CD14-positive monocyte (primary cell): ENCODE measurements around the gene TMEM212. TPM values are rescaled to one million over a fixed set of nuclear protein-coding genes. Genes with fewer than 3 reads are reported as not detected.

ENCODE experiments used
- DNase-seq, 3 donors: peaks; one replicate each; pipeline ENCODE4 v3.0.0-alpha.2; 2011 to 2022
- H2AFZ ChIP-seq: 2 replicates; pipeline ENCODE4 v1.6.0; 2012; ENCODE audit warnings: mild to moderate bottlenecking, low read depth, low read length, inconsistent platforms; ENCODE audit not compliant: insufficient read depth, poor library complexity, severe bottlenecking
- H3K27ac ChIP-seq, 2 donors: 1 replicate in 1 of 2; 2 replicates in 1 of 2; pipeline ENCODE4 v1.5.1; 2012 to 2013; ENCODE audit warnings: low read length in 2 of 2, control low read depth in 1 of 2, inconsistent platforms in 1 of 2, low read depth in 1 of 2, mild to moderate bottlenecking in 1 of 2
- H3K27me3 ChIP-seq, 2 donors: one replicate each; pipeline versions ENCODE4 v1.6.0 to v1.6.1; 2011 to 2013; ENCODE audit warnings: low read length in 2 of 2; ENCODE audit not compliant: control insufficient read depth in 2 of 2, insufficient read depth in 2 of 2
- H3K36me3 ChIP-seq, 2 donors: replicated peaks in 1 of 2; 1 replicate in 1 of 2; 2 replicates in 1 of 2; pipeline versions ENCODE4 v1.5.1 to v1.6.1; 2012 to 2013; ENCODE audit warnings: low read length in 2 of 2, control low read depth in 1 of 2, inconsistent platforms in 1 of 2, mild to moderate bottlenecking in 1 of 2; ENCODE audit not compliant: insufficient read depth in 2 of 2, control insufficient read depth in 1 of 2
- H3K4me1 ChIP-seq, 2 donors: 1 replicate in 1 of 2; 2 replicates in 1 of 2; pipeline versions ENCODE4 v1.5.1 to v1.6.1; 2012 to 2013; ENCODE audit warnings: low read length in 2 of 2, control low read depth in 1 of 2, inconsistent platforms in 1 of 2, mild to moderate bottlenecking in 1 of 2, moderate library complexity in 1 of 2; ENCODE audit not compliant: insufficient read depth in 2 of 2, control insufficient read depth in 1 of 2
- H3K4me2 ChIP-seq: replicated peaks from 2 replicates; pipeline ENCODE3; 2012; ENCODE audit warnings: low read length, moderate library complexity, mild to moderate bottlenecking; ENCODE audit not compliant: poor library complexity, severe bottlenecking; ENCODE audit errors: extremely low read depth
- H3K4me3 ChIP-seq, 3 experiments: fragments of 200-600 bp in 1 of 3; sonication (generic) in 1 of 3; replicated peaks in 1 of 3; 1 replicate in 2 of 3; 2 replicates in 1 of 3; pipeline ENCODE4 v1.5.1; 2011 to 2013; ENCODE audit warnings: low read length in 3 of 3, mild to moderate bottlenecking in 3 of 3, control low read depth in 2 of 3, low read depth in 2 of 3, inconsistent platforms in 1 of 3, moderate library complexity in 1 of 3
- H3K79me2 ChIP-seq: 2 replicates; pipeline ENCODE4 v1.6.0; 2012; ENCODE audit warnings: mild to moderate bottlenecking, control low read depth, inconsistent platforms, low read length, moderate library complexity; ENCODE audit not compliant: insufficient read depth
- H3K9ac ChIP-seq: 2 replicates; pipeline ENCODE4 v1.6.0; 2017; ENCODE audit warnings: low read length, mild to moderate bottlenecking; ENCODE audit not compliant: insufficient read depth, poor library complexity, severe bottlenecking
- H3K9me3 ChIP-seq, 2 donors: replicated peaks in 1 of 2; 1 replicate in 1 of 2; 2 replicates in 1 of 2; pipeline versions ENCODE4 v1.5.1 to v1.6.1; 2012 to 2013; ENCODE audit warnings: low read length in 2 of 2, control low read depth in 1 of 2; ENCODE audit not compliant: control insufficient read depth in 1 of 2, insufficient read depth in 1 of 2
- H4K20me1 ChIP-seq: 2 replicates; pipeline ENCODE4 v1.6.0; 2012; ENCODE audit warnings: mild to moderate bottlenecking, low read length, control low read depth, moderate library complexity; ENCODE audit not compliant: insufficient read depth
- H3K27ac Mint-ChIP-seq, 7 donors: one replicate each; pipeline ENCODE4 v1.8.0; 2020; ENCODE audit warnings: mild to moderate bottlenecking in 7 of 7, mixed read lengths in 7 of 7, moderate library complexity in 6 of 7, inconsistent platforms in 2 of 7
- H3K27me3 Mint-ChIP-seq, 3 donors: one replicate each; pipeline ENCODE4 v1.8.0; 2021 to 2022; ENCODE audit warnings: low read depth in 3 of 3, mild to moderate bottlenecking in 3 of 3, mixed read lengths in 3 of 3, moderate library complexity in 3 of 3, inconsistent platforms in 1 of 3
- H3K36me3 Mint-ChIP-seq, 2 donors: one replicate each; pipeline ENCODE4 v1.8.0; 2020; ENCODE audit warnings: mixed read lengths in 2 of 2, inconsistent platforms in 1 of 2, mild to moderate bottlenecking in 1 of 2
- H3K4me1 Mint-ChIP-seq: one replicate; pipeline ENCODE4 v1.8.0; 2020; ENCODE audit warnings: mild to moderate bottlenecking, mixed read lengths
- H3K4me3 Mint-ChIP-seq, 2 donors: one replicate each; pipeline ENCODE4 v1.8.0; 2020; ENCODE audit warnings: mild to moderate bottlenecking in 2 of 2, mixed read lengths in 2 of 2, moderate library complexity in 1 of 2
- H3K9me3 Mint-ChIP-seq, 7 donors: one replicate each; pipeline ENCODE4 v1.8.0; 2020 to 2022; ENCODE audit warnings: mixed read lengths in 7 of 7, mild to moderate bottlenecking in 6 of 7, moderate library complexity in 6 of 7, inconsistent platforms in 2 of 7
- CTCF ChIP-seq: fragments of 200-600 bp; IDR thresholded peaks from one replicate; pipeline ENCODE4 v1.8.0; 2022; ENCODE audit warnings: antibody characterized with exemption, mild to moderate bottlenecking
- WGBS: methylation state at CpG from one replicate; pipeline ENCODE4 v1.1.5; 2013; ENCODE audit warnings: missing lambda C conversion rate; ENCODE audit not compliant: insufficient coverage; 5-methylcytosine and 5-hydroxymethylcytosine counted together
- intact Hi-C, 2 donors: fragments of 100-400 bp; cut with micrococcal nuclease; formaldehyde crosslinking; loops; one replicate each; pipeline versions ENCODE4 v1.15.0 to v1.15.1; 2023
- polyA plus RNA-seq, 3 donors: library from polyadenylated mRNA; depleted of rRNA in 1 of 3; unstranded in 2 of 3; stranded (reverse) in 1 of 3; fragments of 300-500 nt in 2 of 3; fragments of >200 nt in 1 of 3; fragmentation: Illumina TruSeq in 2 of 3; gene quantifications; 1 replicate in 2 of 3; 2 replicates in 1 of 3; pipeline ENCODE4 v1.2.3, GENCODE V29; 2012 to 2021

Gene TMEM212
- polyA plus RNA-seq, 3 donors: not detected

GRCh38 chr3:171824824-171825221, 18.3 kb upstream of the TMEM212 start:
- intact Hi-C loops: no loop called here

GRCh38 chr3:171825222-171825828, 17.8 kb upstream of the TMEM212 start:
- peaks cover 0 to 2% (median 0%) of the 10 kb centered on the region in 3 donors for H3K27me3 Mint-ChIP-seq
- H3K4me1 ChIP-seq: peaks cover 51 to 53% of the 10 kb centered on the region in 2 donors
- WGBS: 24% methylated on average over 4 of the region's 5 CpGs
- H3K9me3 Mint-ChIP-seq: no peaks in the 10 kb centered on the region
- H3K27me3 ChIP-seq: no peaks in the 10 kb centered on the region
- H4K20me1 ChIP-seq: no peaks in the 10 kb centered on the region
- no peak overlapping the region for H2AFZ ChIP-seq
- H3K27ac Mint-ChIP-seq: peak overlapping the region in 6 of 7 donors; percentile 7 to 86 (median 62)
- H3K9me3 ChIP-seq: no peaks in the 10 kb centered on the region
- H3K36me3 ChIP-seq: no peaks in the 10 kb centered on the region
- no peaks in the 10 kb centered on the region for H3K79me2 ChIP-seq
- intact Hi-C loops: no loop called here
- no peak for TF ChIP-seq CTCF
- H3K4me3 Mint-ChIP-seq: no peak overlapping the region
- no peak overlapping the region for H3K27ac ChIP-seq
- H3K4me2 ChIP-seq: no peak overlapping the region
- peak; percentile 15 to 95 (median 65) for DNase-seq
- peaks cover 64% of the 10 kb centered on the region for H3K4me1 Mint-ChIP-seq
- H3K9ac ChIP-seq: no peak overlapping the region
- no peaks in the 10 kb centered on the region for H3K36me3 Mint-ChIP-seq
- H3K4me3 ChIP-seq: no peak overlapping the region

More at GRCh38 chr3:171824824-171825221, 18.3 kb upstream of the TMEM212 start:
- no peak overlapping the region for H3K4me2 ChIP-seq
- DNase-seq: peak in 1 of 3 donors; percentile 76
- no peaks in the 10 kb centered on the region for H3K79me2 ChIP-seq
- TF ChIP-seq CTCF: no peak
- peaks cover 47 to 48% of the 10 kb centered on the region in 2 donors for H3K4me1 ChIP-seq
- H3K27ac ChIP-seq: no peak overlapping the region
- no peaks in the 10 kb centered on the region for H3K36me3 ChIP-seq
- no peak overlapping the region for H3K4me3 ChIP-seq
- Mint-ChIP-seq H3K9me3 (no peaks in the 10 kb centered on the region), H3K27me3 (peaks cover 0 to 2% (median 0%) of the 10 kb centered on the region in 3 donors), H3K4me1 (peaks cover 59% of the 10 kb centered on the region), H3K36me3 (no peaks in the 10 kb centered on the region), H3K27ac (peak overlapping the region; percentile 7 to 86 (median 59)), H3K4me3 (no peak overlapping the region)
- H3K9ac ChIP-seq: no peak overlapping the region
- no peak overlapping the region for H2AFZ ChIP-seq
- no peaks in the 10 kb centered on the region for H3K27me3 ChIP-seq
- 73% methylated on average over 4 of the region's 7 CpGs for WGBS
- no peaks in the 10 kb centered on the region for H4K20me1 ChIP-seq
- H3K9me3 ChIP-seq: no peaks in the 10 kb centered on the region
